LNCaP clone FGC (cell line): ENCODE results near the gene MICAL2.

ENCODE experiments used
- DNase-seq: peaks from one replicate; pipeline ENCODE4 v3.0.0-alpha.2; 2011; ENCODE audit warnings: low read depth
- H3K4me3 ChIP-seq: 2 replicates; pipeline ENCODE4 v1.5.1; 2011; ENCODE audit warnings: mild to moderate bottlenecking, low read depth, low read length, control low read depth
- TF ChIP-seq, protein P1 (sequence below): IDR thresholded peaks from 2 replicates; pipeline ENCODE4 v1.5.1; 2012; ENCODE audit warnings: mild to moderate bottlenecking; ENCODE audit not compliant: control insufficient read depth, insufficient read depth; ENCODE audit errors: extremely low read depth

MICAL2 gene

GRCh38 chr11:12156301-12157140 lies 46.1 kb downstream of the MICAL2 start:
- no peak overlapping the region for H3K4me3 ChIP-seq
- TF ChIP-seq, protein P1, sequence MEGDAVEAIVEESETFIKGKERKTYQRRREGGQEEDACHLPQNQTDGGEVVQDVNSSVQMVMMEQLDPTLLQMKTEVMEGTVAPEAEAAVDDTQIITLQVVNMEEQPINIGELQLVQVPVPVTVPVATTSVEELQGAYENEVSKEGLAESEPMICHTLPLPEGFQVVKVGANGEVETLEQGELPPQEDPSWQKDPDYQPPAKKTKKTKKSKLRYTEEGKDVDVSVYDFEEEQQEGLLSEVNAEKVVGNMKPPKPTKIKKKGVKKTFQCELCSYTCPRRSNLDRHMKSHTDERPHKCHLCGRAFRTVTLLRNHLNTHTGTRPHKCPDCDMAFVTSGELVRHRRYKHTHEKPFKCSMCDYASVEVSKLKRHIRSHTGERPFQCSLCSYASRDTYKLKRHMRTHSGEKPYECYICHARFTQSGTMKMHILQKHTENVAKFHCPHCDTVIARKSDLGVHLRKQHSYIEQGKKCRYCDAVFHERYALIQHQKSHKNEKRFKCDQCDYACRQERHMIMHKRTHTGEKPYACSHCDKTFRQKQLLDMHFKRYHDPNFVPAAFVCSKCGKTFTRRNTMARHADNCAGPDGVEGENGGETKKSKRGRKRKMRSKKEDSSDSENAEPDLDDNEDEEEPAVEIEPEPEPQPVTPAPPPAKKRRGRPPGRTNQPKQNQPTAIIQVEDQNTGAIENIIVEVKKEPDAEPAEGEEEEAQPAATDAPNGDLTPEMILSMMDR, result no peak
- no peak for DNase-seq

DNA sequence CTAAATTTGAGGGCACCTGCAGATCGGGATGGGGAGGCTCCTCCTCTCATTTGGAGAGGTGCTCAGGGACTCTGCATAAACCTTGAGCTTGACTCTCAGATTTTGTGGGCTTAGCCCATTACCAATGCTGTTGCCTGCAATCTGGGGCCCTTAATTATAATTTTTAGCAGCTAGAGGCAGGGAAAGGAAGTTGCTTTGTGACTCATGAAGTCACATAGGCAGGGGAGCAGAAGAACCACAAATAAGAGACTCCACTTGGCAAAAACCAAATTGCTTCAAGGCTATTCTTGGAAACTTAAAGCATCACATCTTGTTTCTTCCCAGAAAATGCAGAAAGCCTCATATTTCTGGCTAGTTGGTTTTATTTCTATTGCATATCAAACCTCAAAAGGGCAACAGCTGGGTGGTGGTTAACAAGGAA lies 46.9 kb downstream of the MICAL2 start:
- no peak for DNase-seq
- TF ChIP-seq, protein P1, result no peak
- no peak overlapping the region for H3K4me3 ChIP-seq

- TF ChIP-seq, protein P1, result no peak
- no peak for DNase-seq
- H3K4me3 ChIP-seq, result no peak overlapping the region
Observed at GRCh38 chr11:12158909-12159308, 48.5 kb downstream of the MICAL2 start.

- no peak overlapping the region for H3K4me3 ChIP-seq
- DNase-seq, result no peak
- TF ChIP-seq, protein P1, result no peak
Observed at GRCh38 chr11:12159351-12160099, 49.1 kb downstream of the MICAL2 start.

GRCh38 chr11:12160231-12160630 lies 49.8 kb downstream of the MICAL2 start:
- H3K4me3 ChIP-seq, result no peak overlapping the region
- no peak for DNase-seq
- TF ChIP-seq, protein P1, result no peak

DNA sequence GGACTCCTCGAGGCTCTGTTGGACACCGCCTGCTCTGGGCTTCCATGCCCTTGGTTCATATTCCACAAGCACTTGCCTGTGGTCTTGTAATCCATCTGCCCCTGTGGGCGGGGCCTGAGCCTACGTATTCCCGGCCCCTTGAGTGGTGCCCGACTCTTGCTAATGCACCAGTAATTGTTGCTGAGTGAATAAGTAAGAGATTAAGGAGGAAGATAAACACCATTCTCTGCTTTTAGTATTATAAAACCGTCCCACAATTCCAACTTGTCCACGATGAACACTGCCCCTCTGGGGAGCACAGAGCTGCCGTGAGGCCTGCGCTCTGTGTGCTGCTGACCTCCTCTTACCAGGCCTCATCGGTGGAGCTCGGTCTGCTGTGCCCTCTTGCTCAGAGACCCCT lies 50.3 kb downstream of the MICAL2 start:
- no peak overlapping the region for H3K4me3 ChIP-seq
- no peak for DNase-seq
- TF ChIP-seq, protein P1, result no peak
